GM12878 (cell line): Measurements from ENCODE around the gene DCUN1D4. TPM values are rescaled to one million over a fixed set of nuclear protein-coding genes. Genes with fewer than 3 reads are reported as not detected.

Experiments
- ATAC-seq: fragments of 200-7000 bp; cut with Tn5 transposase; 3 replicates; pipeline ENCODE4 v1.9.1; 2020; ENCODE audit warnings: mild to moderate bottlenecking, moderate library complexity
- Bru-seq: library from RNA; stranded (reverse); fragments of 400-500 nt; gene quantifications from one replicate; lab custom pipeline; 2021; lab: Mats Ljungman, UMichigan
- BruChase-seq, 2 experiments: library from RNA; stranded (reverse); fragments of 400-500 nt; gene quantifications; one replicate each; lab custom pipeline; 2021; lab: Mats Ljungman, UMichigan
- BruUV-seq: library from RNA; stranded (reverse); fragments of 400-500 nt; replicated peaks from 2 replicates; lab custom pipeline; 2021; lab: Mats Ljungman, UMichigan
- CTCF ChIA-PET: fragments of 300-600 bp; sonication (Branson Sonifier 250); formaldehyde crosslinking; extraction: SDS; loops from one replicate; lab custom pipeline; 2021; ENCODE audit warnings: inconsistent platforms; lab: Yijun Ruan, JAX
- POLR2A ChIA-PET: fragments of 350-600 bp; formaldehyde crosslinking; extraction: SDS; loops from one replicate; lab custom pipeline; 2021; ENCODE audit warnings: inconsistent platforms; lab: Charles Lee
- RAD21 ChIA-PET: fragments of 300-600 bp; sonication (Branson Sonifier 250); formaldehyde crosslinking; loops from one replicate; lab custom pipeline; 2023; ENCODE audit warnings: antibody characterized with exemption; ENCODE audit not compliant: unreplicated experiment; lab: Charles Lee
- SMC1A ChIA-PET: fragments of 300-600 bp; sonication (Branson Sonifier 250); formaldehyde crosslinking; loops from one replicate; lab custom pipeline; 2023; ENCODE audit not compliant: unreplicated experiment, uncharacterized antibody; lab: Charles Lee
- DNase-seq: peaks from one replicate; pipeline ENCODE4 v3.0.0-alpha.2; 2011; ENCODE audit warnings: low read depth, low spot score
- FAIRE-seq: peaks from 3 replicates; lab custom pipeline; 2011; peaks lifted over from hg19 to GRCh38; lab: Jason Lieb, UNC
- H2AFZ ChIP-seq: 2 replicates; pipeline ENCODE4 v1.6.0; 2011; ENCODE audit warnings: low read depth, low read length, control low read depth; ENCODE audit not compliant: control insufficient read depth
- H3K27ac ChIP-seq: 2 replicates; pipeline ENCODE4 v1.5.1; 2011; ENCODE audit warnings: control low read depth; ENCODE audit not compliant: control insufficient read depth, insufficient read depth
- H3K27me3 ChIP-seq, 2 experiments: replicated peaks in 1 of 2; 2 replicates each; pipeline versions ENCODE4 v1.6.0 to v1.6.1; 2011; ENCODE audit warnings: low read length in 1 of 2; ENCODE audit not compliant: control insufficient read depth in 2 of 2, insufficient read depth in 2 of 2
- H3K36me3 ChIP-seq, 2 experiments: 2 replicates each; pipeline ENCODE4 v1.5.1; 2011; ENCODE audit warnings: low read length in 1 of 2; ENCODE audit not compliant: control insufficient read depth in 2 of 2, insufficient read depth in 2 of 2
- H3K4me1 ChIP-seq: 2 replicates; pipeline ENCODE4 v1.6.1; 2011; ENCODE audit warnings: mild to moderate bottlenecking, low read length, moderate library complexity, mixed read lengths; ENCODE audit not compliant: control insufficient read depth, insufficient read depth
- H3K4me2 ChIP-seq: 2 replicates; pipeline ENCODE4 v1.6.0; 2011; ENCODE audit warnings: control low read depth; ENCODE audit not compliant: control insufficient read depth, insufficient read depth
- H3K4me3 ChIP-seq: fragments of 200-600 bp; sonication (generic); 2 replicates; pipeline ENCODE4 v1.5.1; 2016
- H3K79me2 ChIP-seq: 2 replicates; pipeline ENCODE4 v1.6.0; 2011; ENCODE audit warnings: low read length; ENCODE audit not compliant: control insufficient read depth, insufficient read depth
- H3K9ac ChIP-seq: 2 replicates; pipeline ENCODE4 v1.8.0; 2011; ENCODE audit warnings: low read length, control low read depth, mixed read lengths; ENCODE audit not compliant: control insufficient read depth, insufficient read depth
- H3K9me3 ChIP-seq: replicated peaks from 3 replicates; pipeline ENCODE4 v1.5.1; 2011; ENCODE audit warnings: mild to moderate bottlenecking, low read length; ENCODE audit not compliant: control insufficient read depth, insufficient read depth
- H4K20me1 ChIP-seq: 2 replicates; pipeline ENCODE4 v1.6.0; 2011; ENCODE audit not compliant: control insufficient read depth, insufficient read depth
- CBFB ChIP-seq: IDR thresholded peaks from 2 replicates; pipeline ENCODE4 v1.6.1; 2016; ENCODE audit warnings: antibody characterized with exemption, low read depth
- EGR1 ChIP-seq, 2 experiments: IDR thresholded peaks; 1 replicate in 1 of 2; 2 replicates in 1 of 2; pipeline ENCODE4 v1.6.1; 2011 to 2012; ENCODE audit warnings: low read depth in 2 of 2, low read length in 2 of 2, borderline replicate concordance in 1 of 2, mild to moderate bottlenecking in 1 of 2, moderate library complexity in 1 of 2
- HDAC6 ChIP-seq: fragments of 200-600 bp; sonication (generic); IDR thresholded peaks from one replicate; pipeline ENCODE4 v1.8.0; 2017; ENCODE audit warnings: antibody characterized with exemption; ENCODE audit not compliant: unreplicated experiment
- LARP7 ChIP-seq: fragments of 450-650 bp; IDR thresholded peaks from 2 replicates; pipeline ENCODE4 v1.6.1; 2017; ENCODE audit warnings: mild to moderate bottlenecking
- MYB ChIP-seq: fragments of 150-350 bp; IDR thresholded peaks from 2 replicates; pipeline ENCODE4 v1.6.1; 2014; ENCODE audit warnings: mild to moderate bottlenecking, low read depth, low read length, borderline replicate concordance
- NFXL1 ChIP-seq: fragments of 450-650 bp; IDR thresholded peaks from 2 replicates; pipeline ENCODE4 v1.6.1; 2017; ENCODE audit warnings: antibody characterized with exemption, mild to moderate bottlenecking, borderline replicate concordance
- NFYA ChIP-seq: IDR thresholded peaks from 2 replicates; pipeline ENCODE4 v1.6.1; 2011; ENCODE audit warnings: low read depth, mild to moderate bottlenecking, low read length, improper control_type of control experiment, borderline replicate concordance
- SMAD5 ChIP-seq: IDR thresholded peaks from 2 replicates; pipeline ENCODE4 v1.6.1; 2016; ENCODE audit warnings: antibody characterized with exemption, low read depth
- SMARCA5 ChIP-seq: fragments of 450-650 bp; IDR thresholded peaks from 2 replicates; pipeline ENCODE4 v1.6.1; 2017; ENCODE audit warnings: mild to moderate bottlenecking
- TCF7 ChIP-seq: IDR thresholded peaks from 2 replicates; pipeline ENCODE4 v1.6.1; 2014; ENCODE audit warnings: antibody characterized with exemption, borderline replicate concordance
- ZNF384 ChIP-seq: IDR thresholded peaks from 2 replicates; pipeline ENCODE4 v1.6.1; 2012; ENCODE audit warnings: low read depth, mild to moderate bottlenecking, low read length, improper control_type of control experiment, borderline replicate concordance
- WGBS: methylation state at CpG from one replicate; pipeline ENCODE4 v1.1.6; 2016; ENCODE audit warnings: low lambda C conversion rate; ENCODE audit not compliant: insufficient replicate concordance, insufficient coverage; ENCODE audit errors: missing lambda C conversion rate; 5-methylcytosine and 5-hydroxymethylcytosine counted together
- in situ Hi-C: fragments of 300-500 bp; cut with MboI; formaldehyde crosslinking; loops from 9 replicates; pipeline ENCODE4 v1.14.3; 2018; ENCODE audit warnings: mixed read lengths
- intact Hi-C: fragments of 100-400 bp; cut with micrococcal nuclease; formaldehyde crosslinking; loops from one replicate; pipeline ENCODE4 v1.14.2; 2022; ENCODE audit not compliant: unreplicated experiment
- long read RNA-seq, 2 experiments: library from polyadenylated mRNA; unstranded; transcript quantifications; one replicate each; pipeline ENCODE4 v2.0.0, GENCODE V29; 2019 to 2020
- polyA minus RNA-seq, 3 experiments: library from RNA; depleted of rRNA, polyadenylated mRNA; stranded (reverse); fragments of >200 nt; gene quantifications; 2 replicates each; pipeline ENCODE4 v1.2.3, GENCODE V29; 2011
- polyA plus RNA-seq, 11 experiments: library from polyadenylated mRNA; depleted of rRNA in 4 of 11; unstranded in 6 of 11; stranded (reverse) in 5 of 11; fragments of >200 nt; fragmentation: Nextera tagmentation in 4 of 11; fragmentation: Illumina TruSeq in 1 of 11; extraction: Ambion mirVana in 4 of 11; extraction: Trizol in 1 of 11; gene quantifications; 1 replicate in 1 of 11; 2 replicates in 10 of 11; pipeline versions ENCODE4 v1.2.1 to v1.2.3, GENCODE V29; 2011 to 2016; ENCODE audit warnings: inconsistent platforms in 2 of 11, missing spikeins in 2 of 11, low read depth in 1 of 11
- total RNA-seq, 4 experiments: library from RNA; depleted of rRNA in 3 of 4; stranded (reverse); fragments of >200 nt in 3 of 4; fragmentation: Illumina TruSeq in 1 of 4; extraction: Trizol in 1 of 4; gene quantifications; 2 replicates each; pipeline versions ENCODE4 v1.2.1 to v1.2.3, GENCODE V29; 2013 to 2021
- TF ChIP-seq, protein P1 (sequence below): fragments of 450-650 bp; IDR thresholded peaks from 2 replicates; pipeline ENCODE4 v1.6.1; 2017; ENCODE audit warnings: mild to moderate bottlenecking, low read depth, inconsistent platforms; ENCODE audit not compliant: poor library complexity, severe bottlenecking
- TF ChIP-seq, protein P2 (sequence below): fragments of 450-650 bp; IDR thresholded peaks from 2 replicates; pipeline ENCODE4 v1.6.1; 2018; ENCODE audit warnings: mild to moderate bottlenecking, low read depth, moderate library complexity; ENCODE audit not compliant: partially characterized antibody

DCUN1D4 gene
- 85.1 and 104 TPM in 2 replicates for total RNA-seq (2013; cell fraction: nucleolus; rRNA removed)
- total RNA-seq (2014; rRNA removed) (8.9 and 11.7 TPM in 2 replicates), total RNA-seq (2014; rRNA removed; fragmentation: Illumina TruSeq; extraction: Trizol) (15.7 and 16.0 TPM in 2 replicates), total RNA-seq (2021) (20.8 and 22.1 TPM in 2 replicates), polyA plus RNA-seq (2011; rRNA removed) (62.6 and 82.7 TPM in 2 replicates), polyA plus RNA-seq (2014; fragmentation: Illumina TruSeq; extraction: Trizol) (16.7 and 16.8 TPM in 2 replicates), polyA plus RNA-seq (2014; fragmentation: Nextera tagmentation; extraction: Ambion mirVana) (10 to 100 TPM in 1 of 2 experiments, 1 to 10 TPM in 1; 7.1 to 12.0 TPM), polyA plus RNA-seq (2014; rRNA removed) (16.9 and 18.4 TPM in 2 replicates), polyA plus RNA-seq (2016; fragmentation: Nextera tagmentation; extraction: Ambion mirVana) (10 to 100 TPM; 19.2 to 20.6 TPM), polyA minus RNA-seq (2011; rRNA and poly(A)+ RNA removed) (91.8 and 104 TPM in 2 replicates), Bru-seq, nascent RNA (percentile 83 among the genes with signal in this experiment), BruChase-seq, experiment 1, labeled RNA remaining after a 6-hour chase (percentile 85 among the genes with signal in this experiment), BruChase-seq, experiment 2, labeled RNA remaining after a 2-hour chase (percentile 90 among the genes with signal in this experiment)
- polyA plus RNA-seq (2011; ENCODE audit: low read depth), result 11.4 TPM
- polyA plus RNA-seq (2011; cell fraction: cytosol; rRNA removed), result 35.5 and 37.3 TPM in 2 replicates
- polyA plus RNA-seq (2011; cell fraction: nucleus; rRNA removed), result 125 and 186 TPM in 2 replicates
- 9.2 and 18.3 TPM in 2 replicates for polyA plus RNA-seq (2012)
- 19.2 and 20.5 TPM in 2 replicates for polyA minus RNA-seq (2011; cell fraction: cytosol; rRNA and poly(A)+ RNA removed)
- 60.2 and 75.0 TPM in 2 replicates for polyA minus RNA-seq (2011; cell fraction: nucleus; rRNA and poly(A)+ RNA removed)
- long read RNA-seq, experiment 1, full-length matches to known transcripts, result 7 of 10 reads
- long read RNA-seq, experiment 1, partial matches to known transcripts, result 0 of 10 reads
- long read RNA-seq, experiment 1, other reads (novel, unspliced or antisense), result 3 of 10 reads
- long read RNA-seq, experiment 2, full-length matches to known transcripts, result 35 of 51 reads
- long read RNA-seq, experiment 2, partial matches to known transcripts, result 2 of 51 reads
- long read RNA-seq, experiment 2, other reads (novel, unspliced or antisense), result 14 of 51 reads

DNA sequence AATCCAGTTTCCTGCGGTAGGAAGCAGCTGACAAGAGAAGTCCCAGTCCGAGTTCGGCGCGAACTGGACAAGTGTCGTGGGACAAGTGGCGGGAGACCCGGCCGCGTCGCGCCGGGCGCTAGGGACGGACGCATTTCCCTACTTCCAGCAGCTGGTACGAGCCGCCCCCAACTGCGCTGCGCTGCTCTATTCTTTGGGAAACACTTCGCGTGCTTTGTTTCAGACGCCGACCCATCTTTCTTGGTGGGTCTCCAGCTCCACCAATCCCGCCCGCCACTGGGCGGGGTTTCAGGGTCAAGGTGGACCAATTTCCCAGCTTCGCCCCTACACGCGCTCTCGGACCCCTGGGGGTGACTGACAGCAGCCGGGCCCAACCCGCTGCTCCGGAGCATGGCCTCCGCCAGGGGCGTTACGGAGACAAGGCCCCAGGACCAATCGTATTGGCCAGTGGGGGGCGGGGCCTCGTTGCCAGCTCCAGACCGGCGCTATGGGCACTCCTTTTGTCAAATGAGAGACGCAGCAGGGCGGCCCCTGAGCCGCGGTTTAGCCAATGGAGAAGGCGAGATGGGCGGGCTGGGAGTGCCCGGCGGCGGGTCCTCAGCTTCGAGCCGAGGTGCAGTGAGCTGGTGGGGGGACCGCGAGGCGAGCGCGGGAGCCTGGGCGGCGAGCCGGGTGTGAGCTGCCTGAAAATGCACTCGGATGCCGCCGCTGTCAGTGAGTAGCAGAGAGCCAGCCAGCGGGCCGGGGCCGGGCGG, at the start of gene DCUN1D4:
Gene DCUN1D4, plus strand, starts transcription at position 600 of the 755 bp plus-strand sequence. Its CDS starts 90 bp downstream, at position 690.
- SMC1A ChIA-PET, result interaction anchor here (0.6 to 1.3 kb wide), 5 partner anchors 9 to 125 kb away, joined by 3 to 4 read pairs (median 3); no protein-coding TSS in a partner anchor
- TF ChIP-seq, protein P1, sequence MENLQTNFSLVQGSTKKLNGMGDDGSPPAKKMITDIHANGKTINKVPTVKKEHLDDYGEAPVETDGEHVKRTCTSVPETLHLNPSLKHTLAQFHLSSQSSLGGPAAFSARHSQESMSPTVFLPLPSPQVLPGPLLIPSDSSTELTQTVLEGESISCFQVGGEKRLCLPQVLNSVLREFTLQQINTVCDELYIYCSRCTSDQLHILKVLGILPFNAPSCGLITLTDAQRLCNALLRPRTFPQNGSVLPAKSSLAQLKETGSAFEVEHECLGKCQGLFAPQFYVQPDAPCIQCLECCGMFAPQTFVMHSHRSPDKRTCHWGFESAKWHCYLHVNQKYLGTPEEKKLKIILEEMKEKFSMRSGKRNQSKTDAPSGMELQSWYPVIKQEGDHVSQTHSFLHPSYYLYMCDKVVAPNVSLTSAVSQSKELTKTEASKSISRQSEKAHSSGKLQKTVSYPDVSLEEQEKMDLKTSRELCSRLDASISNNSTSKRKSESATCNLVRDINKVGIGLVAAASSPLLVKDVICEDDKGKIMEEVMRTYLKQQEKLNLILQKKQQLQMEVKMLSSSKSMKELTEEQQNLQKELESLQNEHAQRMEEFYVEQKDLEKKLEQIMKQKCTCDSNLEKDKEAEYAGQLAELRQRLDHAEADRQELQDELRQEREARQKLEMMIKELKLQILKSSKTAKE, result peak; percentile 54
- TF ChIP-seq EGR1 (IDR thresholded peaks at IDR 0.05; ENCODE audit: borderline replicate concordance in 1 of 2, low read depth in 2 of 2, low read length in 2 of 2) (no peak), NFYA (peak; percentile 49), MYB (no peak), HDAC6 (no peak), CBFB (0 out of 2 replicates have a peak, but pooled peaks have one; percentile 18), SMAD5 (no peak), TCF7 (no peak), SMARCA5 (0 out of 2 replicates have a peak, but pooled peaks have one; percentile 51), NFXL1 (no peak), ZNF384 (no peak), LARP7 (peak; percentile 78; the same call in 1 of the 2 replicates)
- TF ChIP-seq, protein P2, sequence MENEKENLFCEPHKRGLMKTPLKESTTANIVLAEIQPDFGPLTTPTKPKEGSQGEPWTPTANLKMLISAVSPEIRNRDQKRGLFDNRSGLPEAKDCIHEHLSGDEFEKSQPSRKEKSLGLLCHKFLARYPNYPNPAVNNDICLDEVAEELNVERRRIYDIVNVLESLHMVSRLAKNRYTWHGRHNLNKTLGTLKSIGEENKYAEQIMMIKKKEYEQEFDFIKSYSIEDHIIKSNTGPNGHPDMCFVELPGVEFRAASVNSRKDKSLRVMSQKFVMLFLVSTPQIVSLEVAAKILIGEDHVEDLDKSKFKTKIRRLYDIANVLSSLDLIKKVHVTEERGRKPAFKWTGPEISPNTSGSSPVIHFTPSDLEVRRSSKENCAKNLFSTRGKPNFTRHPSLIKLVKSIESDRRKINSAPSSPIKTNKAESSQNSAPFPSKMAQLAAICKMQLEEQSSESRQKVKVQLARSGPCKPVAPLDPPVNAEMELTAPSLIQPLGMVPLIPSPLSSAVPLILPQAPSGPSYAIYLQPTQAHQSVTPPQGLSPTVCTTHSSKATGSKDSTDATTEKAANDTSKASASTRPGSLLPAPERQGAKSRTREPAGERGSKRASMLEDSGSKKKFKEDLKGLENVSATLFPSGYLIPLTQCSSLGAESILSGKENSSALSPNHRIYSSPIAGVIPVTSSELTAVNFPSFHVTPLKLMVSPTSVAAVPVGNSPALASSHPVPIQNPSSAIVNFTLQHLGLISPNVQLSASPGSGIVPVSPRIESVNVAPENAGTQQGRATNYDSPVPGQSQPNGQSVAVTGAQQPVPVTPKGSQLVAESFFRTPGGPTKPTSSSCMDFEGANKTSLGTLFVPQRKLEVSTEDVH, result no peak

More for the DNA sequence above, at the start of gene DCUN1D4:
- no TSS peak for BruUV-seq
- CTCF ChIA-PET, result interaction anchor here (0.8 to 3.0 kb wide), 4 partner anchors 10 to 869 kb away, joined by 3 to 12 read pairs (median 3); no protein-coding TSS in a partner anchor
- Histone ChIP-seq H3K79me2 (peaks cover 27% of the 10 kb centered on the region), H3K27ac (peak within 1 kb of the TSS; percentile 55), H4K20me1 (no peaks in the 10 kb centered on the region), H2AFZ (peak within 1 kb of the TSS; percentile 97), H3K4me1 (peaks cover 5% of the 10 kb centered on the region), H3K27me3 (no peaks in the 10 kb centered on the region), H3K36me3 (no peaks in the 10 kb centered on the region), H3K9me3 (no peaks in the 10 kb centered on the region), H3K4me3 (peak within 1 kb of the TSS; percentile 93), H3K4me2 (peak within 1 kb of the TSS; percentile 100), H3K9ac (peak within 1 kb of the TSS; percentile 69)
- WGBS, result under 1% methylated on average over 68 of the region's 68 CpGs
- intact Hi-C loops (loop anchor here (2.0 to 5.0 kb wide), 3 partner anchors 65 to 880 kb away; no protein-coding TSS in a partner anchor), in situ Hi-C loops (no loop called here)
- POLR2A ChIA-PET, result interaction anchor here (0.5 to 0.9 kb wide), 4 partner anchors 10 to 55 kb away, joined by 3 to 4 read pairs (median 4); no protein-coding TSS in a partner anchor
- FAIRE-seq (peak; percentile 98), ATAC-seq (peak; percentile 90), DNase-seq (peak; percentile 96)
- RAD21 ChIA-PET, result interaction anchor here (0.7 to 1.4 kb wide), 6 partner anchors 11 to 800 kb away, joined by 3 to 7 read pairs (median 4); no protein-coding TSS in a partner anchor
